PC-9 (cell line): ENCODE results near the gene AGAP2. TPM values are rescaled to one million over a fixed set of nuclear protein-coding genes. Genes with fewer than 3 reads are reported as not detected.

Experiments used
- BruUV-seq: library from RNA; stranded (reverse); fragments of 400-500 nt; replicated peaks from 2 replicates; lab custom pipeline; 2021; lab: Mats Ljungman, UMichigan
- CTCF ChIA-PET: fragments of 300-600 bp; sonication (Branson Sonifier 250); formaldehyde crosslinking; loops from one replicate; lab custom pipeline; 2022; ENCODE audit warnings: antibody characterized with exemption; lab: Charles Lee
- POLR2A ChIA-PET: fragments of 300-600 bp; sonication (Branson Sonifier 250); formaldehyde crosslinking; loops from one replicate; lab custom pipeline; 2022; ENCODE audit warnings: antibody characterized with exemption; ENCODE audit not compliant: unreplicated experiment; lab: Charles Lee
- DNase-seq, 2 experiments: peaks; one replicate each; pipeline versions ENCODE4 v3.0.0 to v3.0.0-alpha.2; 2015 to 2022; ENCODE audit warnings: mixed read lengths in 1 of 2
- H2AFZ ChIP-seq: fragments of 200-600 bp; sonication (generic); 2 replicates; pipeline ENCODE4 v1.8.1; 2017; ENCODE audit warnings: antibody characterized with exemption
- H3F3A ChIP-seq: fragments of 200-600 bp; sonication (generic); 2 replicates; pipeline ENCODE4 v1.8.1; 2017; ENCODE audit warnings: antibody characterized with exemption, mild to moderate bottlenecking, low read depth; ENCODE audit not compliant: insufficient read depth
- H3K27ac ChIP-seq: fragments of 200-600 bp; sonication (generic); 2 replicates; pipeline ENCODE4 v1.6.1; 2016; ENCODE audit warnings: mixed run types
- H3K27me3 ChIP-seq: fragments of 200-600 bp; sonication (generic); 2 replicates; pipeline ENCODE4 v1.6.1; 2016; ENCODE audit warnings: low read depth, mixed run types; ENCODE audit not compliant: insufficient read depth
- H3K36me3 ChIP-seq: fragments of 200-600 bp; sonication (generic); 2 replicates; pipeline ENCODE4 v1.6.1; 2016; ENCODE audit warnings: low read depth, mixed run types
- H3K4me1 ChIP-seq: fragments of 200-600 bp; sonication (generic); replicated peaks from 2 replicates; pipeline ENCODE4 v1.6.1; 2016; ENCODE audit warnings: mixed run types; ENCODE audit not compliant: insufficient read depth
- H3K4me2 ChIP-seq: fragments of 200-600 bp; sonication (generic); 2 replicates; pipeline ENCODE4 v1.6.1; 2017; ENCODE audit warnings: mixed run types
- H3K4me3 ChIP-seq: fragments of 200-600 bp; sonication (generic); 2 replicates; pipeline ENCODE4 v1.6.1; 2016; ENCODE audit warnings: mixed run types
- H3K79me2 ChIP-seq: fragments of 200-600 bp; sonication (generic); 2 replicates; pipeline ENCODE4 v1.6.1; 2017; ENCODE audit warnings: low read depth, mixed run types
- H3K9me2 ChIP-seq: fragments of 200-600 bp; sonication (generic); 2 replicates; pipeline ENCODE4 v1.8.1; 2017; ENCODE audit warnings: mild to moderate bottlenecking; ENCODE audit not compliant: insufficient read depth
- H3K9me3 ChIP-seq: fragments of 200-600 bp; sonication (generic); 2 replicates; pipeline ENCODE4 v1.8.1; 2016; ENCODE audit warnings: low read depth; ENCODE audit not compliant: insufficient read depth
- H4K20me1 ChIP-seq: fragments of 200-600 bp; sonication (generic); 2 replicates; pipeline ENCODE4 v1.8.1; 2017; ENCODE audit not compliant: insufficient read depth
- EZH2 ChIP-seq: fragments of 200-600 bp; sonication (generic); IDR thresholded peaks from 2 replicates; pipeline ENCODE4 v1.8.0; 2017; ENCODE audit warnings: antibody characterized with exemption, low read depth
- intact Hi-C: fragments of 100-400 bp; cut with micrococcal nuclease; formaldehyde crosslinking; loops from one replicate; pipeline ENCODE4 v1.10.0; 2022; ENCODE audit not compliant: unreplicated experiment
- total RNA-seq: library from RNA; stranded (reverse); gene quantifications from 2 replicates; pipeline ENCODE4 v1.2.3, GENCODE V29; 2021
- TF ChIP-seq, protein P1 (sequence below): fragments of 200-600 bp; sonication (generic); conservative IDR thresholded peaks from 2 replicates; pipeline ENCODE4 v1.6.1; 2017; ENCODE audit warnings: mixed run types, antibody characterized with exemption, mild to moderate bottlenecking, moderate library complexity

Gene AGAP2
- total RNA-seq, 1 experiment from 2014 or later, result 0.50 TPM

DNA sequence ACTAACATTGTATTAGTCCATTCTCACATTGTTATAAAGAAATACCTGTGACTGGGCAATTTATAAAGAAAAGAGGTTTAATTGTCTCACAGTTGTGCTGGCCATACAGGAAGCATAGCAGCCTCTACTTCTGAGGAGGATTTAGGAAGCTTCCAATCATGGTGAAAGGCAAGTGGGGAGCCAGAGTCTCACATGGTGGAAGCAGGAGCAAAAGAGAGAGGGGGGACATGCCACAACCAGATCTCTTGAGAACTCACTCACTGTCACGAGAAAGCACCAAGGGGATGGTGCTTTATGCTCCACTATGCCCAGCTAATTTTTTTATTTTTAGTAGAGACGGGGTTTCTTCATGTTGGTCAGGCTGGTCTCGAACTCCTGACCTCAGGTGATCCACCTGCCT, 31.3 kb downstream of the AGAP2 start:
- Histone ChIP-seq H3K27ac (no peak overlapping the region), H2AFZ (no peak overlapping the region), H3K9me2 (no peaks in the 10 kb centered on the region), H3K79me2 (no peaks in the 10 kb centered on the region), H3K27me3 (no peaks in the 10 kb centered on the region), H3K36me3 (peaks cover 11% of the 10 kb centered on the region), H3F3A (no peaks in the 10 kb centered on the region; the same call in 1 of the 2 replicates), H4K20me1 (no peaks in the 10 kb centered on the region), H3K4me1 (no peaks in the 10 kb centered on the region), H3K9me3 (peaks cover 4% of the 10 kb centered on the region; the same call in 1 of the 2 replicates), H3K4me2 (no peak overlapping the region), H3K4me3 (no peak overlapping the region)
- no peak for TF ChIP-seq EZH2
- TF ChIP-seq, protein P1, sequence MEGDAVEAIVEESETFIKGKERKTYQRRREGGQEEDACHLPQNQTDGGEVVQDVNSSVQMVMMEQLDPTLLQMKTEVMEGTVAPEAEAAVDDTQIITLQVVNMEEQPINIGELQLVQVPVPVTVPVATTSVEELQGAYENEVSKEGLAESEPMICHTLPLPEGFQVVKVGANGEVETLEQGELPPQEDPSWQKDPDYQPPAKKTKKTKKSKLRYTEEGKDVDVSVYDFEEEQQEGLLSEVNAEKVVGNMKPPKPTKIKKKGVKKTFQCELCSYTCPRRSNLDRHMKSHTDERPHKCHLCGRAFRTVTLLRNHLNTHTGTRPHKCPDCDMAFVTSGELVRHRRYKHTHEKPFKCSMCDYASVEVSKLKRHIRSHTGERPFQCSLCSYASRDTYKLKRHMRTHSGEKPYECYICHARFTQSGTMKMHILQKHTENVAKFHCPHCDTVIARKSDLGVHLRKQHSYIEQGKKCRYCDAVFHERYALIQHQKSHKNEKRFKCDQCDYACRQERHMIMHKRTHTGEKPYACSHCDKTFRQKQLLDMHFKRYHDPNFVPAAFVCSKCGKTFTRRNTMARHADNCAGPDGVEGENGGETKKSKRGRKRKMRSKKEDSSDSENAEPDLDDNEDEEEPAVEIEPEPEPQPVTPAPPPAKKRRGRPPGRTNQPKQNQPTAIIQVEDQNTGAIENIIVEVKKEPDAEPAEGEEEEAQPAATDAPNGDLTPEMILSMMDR, result no peak
- DNase-seq, result no peak
- ChIA-PET POLR2A (no interaction called here), CTCF (no interaction called here)
- BruUV-seq, result no TSS peak
- intact Hi-C loops, result no loop called here

DNA sequence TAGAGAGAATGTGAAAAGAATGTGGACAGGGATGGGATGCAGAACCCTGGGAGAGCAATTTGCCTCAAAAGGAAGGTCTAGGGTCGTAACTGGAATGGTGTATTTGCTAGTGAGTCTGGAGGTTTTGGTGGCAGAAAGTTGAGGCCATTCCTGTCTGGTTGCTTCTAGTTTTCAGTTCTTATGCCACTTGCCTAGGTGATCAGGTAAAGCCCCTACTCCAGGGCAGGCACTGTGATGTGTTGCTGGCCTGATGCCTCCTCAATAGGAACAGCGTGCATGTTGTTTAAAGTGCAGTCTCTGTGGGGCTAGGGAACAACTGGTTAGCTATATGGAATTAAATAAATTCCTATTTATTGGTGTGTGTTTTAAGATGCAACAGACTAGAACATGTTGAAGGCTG, 38.2 kb downstream of the AGAP2 start:
- TF ChIP-seq, protein P1, result no peak
- no peak for TF ChIP-seq EZH2
- H3K4me1 ChIP-seq, result no peaks in the 10 kb centered on the region

DNA sequence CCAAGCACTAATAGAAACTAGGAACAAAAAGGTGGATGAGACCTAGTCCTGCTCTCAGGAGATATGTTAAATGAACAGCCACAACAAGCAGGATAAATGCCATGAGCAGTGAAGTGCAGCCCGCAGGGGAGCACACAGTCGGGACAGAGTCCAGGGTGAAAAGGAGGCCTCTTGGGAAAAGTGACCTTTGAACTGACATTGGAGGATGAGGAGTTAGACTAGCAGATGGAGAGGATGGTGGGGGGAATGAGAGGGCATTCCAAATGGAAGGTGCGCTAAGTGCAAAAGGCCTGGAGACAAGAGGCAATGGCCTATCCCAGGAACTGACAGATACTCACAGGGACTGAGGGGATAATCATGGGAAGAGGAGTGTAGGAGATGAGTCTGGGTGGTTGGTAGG, 40.1 kb downstream of the AGAP2 start:
- no peaks in the 10 kb centered on the region for H3K27me3 ChIP-seq
- CTCF ChIA-PET, result no interaction called here
- no peaks in the 10 kb centered on the region for H4K20me1 ChIP-seq
- H2AFZ ChIP-seq, result no peak overlapping the region
- no peak for DNase-seq
- H3K9me2 ChIP-seq, result no peaks in the 10 kb centered on the region
- no peaks in the 10 kb centered on the region for H3K9me3 ChIP-seq
- no peak overlapping the region for H3K4me2 ChIP-seq
- H3K79me2 ChIP-seq, result peaks cover 10% of the 10 kb centered on the region
- peaks cover 8% of the 10 kb centered on the region for H3K4me1 ChIP-seq
- BruUV-seq, result no TSS peak
- H3K4me3 ChIP-seq, result no peak overlapping the region
- H3K27ac ChIP-seq, result no peak overlapping the region
- intact Hi-C loops, result no loop called here
- no peaks in the 10 kb centered on the region; the same call in 1 of the 2 replicates for H3F3A ChIP-seq
- TF ChIP-seq EZH2, result no peak
- TF ChIP-seq, protein P1, result no peak
- peaks cover 9% of the 10 kb centered on the region; the same call in 1 of the 2 replicates for H3K36me3 ChIP-seq
- POLR2A ChIA-PET, result no interaction called here

More for the DNA sequence above, 38.2 kb downstream of the AGAP2 start:
- H3K9me2 ChIP-seq, result no peaks in the 10 kb centered on the region
- no peaks in the 10 kb centered on the region for H3K27me3 ChIP-seq
- no TSS peak for BruUV-seq
- no peaks in the 10 kb centered on the region for H3F3A ChIP-seq
- CTCF ChIA-PET, result no interaction called here
- no peak for DNase-seq
- H3K4me2 ChIP-seq, result no peak overlapping the region
- H3K4me3 ChIP-seq, result no peak overlapping the region
- H4K20me1 ChIP-seq, result no peaks in the 10 kb centered on the region
- H2AFZ ChIP-seq, result no peak overlapping the region
- no peak overlapping the region for H3K27ac ChIP-seq
- H3K9me3 ChIP-seq, result peaks cover 4% of the 10 kb centered on the region; the same call in 1 of the 2 replicates
- intact Hi-C loops, result no loop called here
- H3K79me2 ChIP-seq, result peaks cover 1% of the 10 kb centered on the region
- H3K36me3 ChIP-seq, result peaks cover 15% of the 10 kb centered on the region
- POLR2A ChIA-PET, result no interaction called here
